GM12878 (cell line): Measurements from ENCODE around the gene TRPT1. TPM values are rescaled to one million over a fixed set of nuclear protein-coding genes. Genes with fewer than 3 reads are reported as not detected.
A peak's percentile ranks its signal among the peaks of the same experiment; 100 is the strongest.
"Not testable (repeated sequence)": the region's sequence is repeated elsewhere in the genome, so short reads cannot be mapped to it uniquely, and the experiment has no call there.

Experiments
- ATAC-seq: fragments of 200-7000 bp; cut with Tn5 transposase; 3 replicates; pipeline ENCODE4 v1.9.1; 2020; ENCODE audit warnings: mild to moderate bottlenecking, moderate library complexity
- BruUV-seq: library from RNA; stranded (reverse); fragments of 400-500 nt; replicated peaks from 2 replicates; lab custom pipeline; 2021; lab: Mats Ljungman, UMichigan
- CTCF ChIA-PET: fragments of 300-600 bp; sonication (Branson Sonifier 250); formaldehyde crosslinking; extraction: SDS; loops from one replicate; lab custom pipeline; 2021; ENCODE audit warnings: inconsistent platforms; lab: Yijun Ruan, JAX
- POLR2A ChIA-PET: fragments of 350-600 bp; formaldehyde crosslinking; extraction: SDS; loops from one replicate; lab custom pipeline; 2021; ENCODE audit warnings: inconsistent platforms; lab: Charles Lee
- RAD21 ChIA-PET: fragments of 300-600 bp; sonication (Branson Sonifier 250); formaldehyde crosslinking; loops from one replicate; lab custom pipeline; 2023; ENCODE audit warnings: antibody characterized with exemption; ENCODE audit not compliant: unreplicated experiment; lab: Charles Lee
- SMC1A ChIA-PET: fragments of 300-600 bp; sonication (Branson Sonifier 250); formaldehyde crosslinking; loops from one replicate; lab custom pipeline; 2023; ENCODE audit not compliant: unreplicated experiment, uncharacterized antibody; lab: Charles Lee
- DNase-seq: peaks from one replicate; pipeline ENCODE4 v3.0.0-alpha.2; 2011; ENCODE audit warnings: low read depth, low spot score
- FAIRE-seq: peaks from 3 replicates; lab custom pipeline; 2011; peaks lifted over from hg19 to GRCh38; lab: Jason Lieb, UNC
- H2AFZ ChIP-seq: 2 replicates; pipeline ENCODE4 v1.6.0; 2011; ENCODE audit warnings: low read depth, low read length, control low read depth; ENCODE audit not compliant: control insufficient read depth
- H3K27ac ChIP-seq: 2 replicates; pipeline ENCODE4 v1.5.1; 2011; ENCODE audit warnings: control low read depth; ENCODE audit not compliant: control insufficient read depth, insufficient read depth
- H3K27me3 ChIP-seq, 2 experiments: replicated peaks in 1 of 2; 2 replicates each; pipeline versions ENCODE4 v1.6.0 to v1.6.1; 2011; ENCODE audit warnings: low read length in 1 of 2; ENCODE audit not compliant: control insufficient read depth in 2 of 2, insufficient read depth in 2 of 2
- H3K36me3 ChIP-seq, 2 experiments: 2 replicates each; pipeline ENCODE4 v1.5.1; 2011; ENCODE audit warnings: low read length in 1 of 2; ENCODE audit not compliant: control insufficient read depth in 2 of 2, insufficient read depth in 2 of 2
- H3K4me1 ChIP-seq: 2 replicates; pipeline ENCODE4 v1.6.1; 2011; ENCODE audit warnings: mild to moderate bottlenecking, low read length, moderate library complexity, mixed read lengths; ENCODE audit not compliant: control insufficient read depth, insufficient read depth
- H3K4me2 ChIP-seq: 2 replicates; pipeline ENCODE4 v1.6.0; 2011; ENCODE audit warnings: control low read depth; ENCODE audit not compliant: control insufficient read depth, insufficient read depth
- H3K4me3 ChIP-seq: fragments of 200-600 bp; sonication (generic); 2 replicates; pipeline ENCODE4 v1.5.1; 2016
- H3K79me2 ChIP-seq: 2 replicates; pipeline ENCODE4 v1.6.0; 2011; ENCODE audit warnings: low read length; ENCODE audit not compliant: control insufficient read depth, insufficient read depth
- H3K9ac ChIP-seq: 2 replicates; pipeline ENCODE4 v1.8.0; 2011; ENCODE audit warnings: low read length, control low read depth, mixed read lengths; ENCODE audit not compliant: control insufficient read depth, insufficient read depth
- H3K9me3 ChIP-seq: replicated peaks from 3 replicates; pipeline ENCODE4 v1.5.1; 2011; ENCODE audit warnings: mild to moderate bottlenecking, low read length; ENCODE audit not compliant: control insufficient read depth, insufficient read depth
- H4K20me1 ChIP-seq: 2 replicates; pipeline ENCODE4 v1.6.0; 2011; ENCODE audit not compliant: control insufficient read depth, insufficient read depth
- BHLHE40 ChIP-seq, 2 experiments: fragments of 450-650 bp in 1 of 2; IDR thresholded peaks; 2 replicates each; pipeline ENCODE4 v1.6.1; 2011 to 2017; ENCODE audit warnings: low read depth in 2 of 2, borderline replicate concordance in 1 of 2, improper control_type of control experiment in 1 of 2, low read length in 1 of 2, mild to moderate bottlenecking in 1 of 2
- CEBPB ChIP-seq, 2 experiments: fragments of 150-350 bp in 1 of 2; IDR thresholded peaks; 2 replicates each; pipeline ENCODE4 v1.6.1; 2012 to 2014; ENCODE audit warnings: low read depth in 2 of 2, low read length in 2 of 2, borderline replicate concordance in 1 of 2, inconsistent platforms in 1 of 2
- EGR1 ChIP-seq, 2 experiments: IDR thresholded peaks; 1 replicate in 1 of 2; 2 replicates in 1 of 2; pipeline ENCODE4 v1.6.1; 2011 to 2012; ENCODE audit warnings: low read depth in 2 of 2, low read length in 2 of 2, borderline replicate concordance in 1 of 2, mild to moderate bottlenecking in 1 of 2, moderate library complexity in 1 of 2
- GATAD2B ChIP-seq: fragments of 450-650 bp; conservative IDR thresholded peaks from 2 replicates; pipeline ENCODE4 v1.6.1; 2017; ENCODE audit warnings: low read depth, mild to moderate bottlenecking, moderate library complexity
- HDAC6 ChIP-seq: fragments of 200-600 bp; sonication (generic); IDR thresholded peaks from one replicate; pipeline ENCODE4 v1.8.0; 2017; ENCODE audit warnings: antibody characterized with exemption; ENCODE audit not compliant: unreplicated experiment
- LARP7 ChIP-seq: fragments of 450-650 bp; IDR thresholded peaks from 2 replicates; pipeline ENCODE4 v1.6.1; 2017; ENCODE audit warnings: mild to moderate bottlenecking
- NR2C1 ChIP-seq: fragments of 450-650 bp; IDR thresholded peaks from 2 replicates; pipeline ENCODE4 v1.6.1; 2017; ENCODE audit warnings: antibody characterized with exemption, mild to moderate bottlenecking, moderate library complexity
- SMARCA5 ChIP-seq: fragments of 450-650 bp; IDR thresholded peaks from 2 replicates; pipeline ENCODE4 v1.6.1; 2017; ENCODE audit warnings: mild to moderate bottlenecking
- TCF12 ChIP-seq: IDR thresholded peaks from 2 replicates; pipeline ENCODE4 v1.6.1; 2011; ENCODE audit warnings: low read depth, mild to moderate bottlenecking, low read length
- YY1 ChIP-seq: IDR thresholded peaks from 2 replicates; pipeline ENCODE4 v1.6.1; 2011; ENCODE audit warnings: low read depth, mild to moderate bottlenecking, low read length
- WGBS: methylation state at CpG from one replicate; pipeline ENCODE4 v1.1.6; 2016; ENCODE audit warnings: low lambda C conversion rate; ENCODE audit not compliant: insufficient replicate concordance, insufficient coverage; ENCODE audit errors: missing lambda C conversion rate; 5-methylcytosine and 5-hydroxymethylcytosine counted together
- in situ Hi-C: fragments of 300-500 bp; cut with MboI; formaldehyde crosslinking; loops from 9 replicates; pipeline ENCODE4 v1.14.3; 2018; ENCODE audit warnings: mixed read lengths
- intact Hi-C: fragments of 100-400 bp; cut with micrococcal nuclease; formaldehyde crosslinking; loops from one replicate; pipeline ENCODE4 v1.14.2; 2022; ENCODE audit not compliant: unreplicated experiment
- polyA plus RNA-seq, 11 experiments: library from polyadenylated mRNA; depleted of rRNA in 4 of 11; unstranded in 6 of 11; stranded (reverse) in 5 of 11; fragments of >200 nt; fragmentation: Nextera tagmentation in 4 of 11; fragmentation: Illumina TruSeq in 1 of 11; extraction: Ambion mirVana in 4 of 11; extraction: Trizol in 1 of 11; gene quantifications; 1 replicate in 1 of 11; 2 replicates in 10 of 11; pipeline versions ENCODE4 v1.2.1 to v1.2.3, GENCODE V29; 2011 to 2016; ENCODE audit warnings: inconsistent platforms in 2 of 11, missing spikeins in 2 of 11, low read depth in 1 of 11
- total RNA-seq, 4 experiments: library from RNA; depleted of rRNA in 3 of 4; stranded (reverse); fragments of >200 nt in 3 of 4; fragmentation: Illumina TruSeq in 1 of 4; extraction: Trizol in 1 of 4; gene quantifications; 2 replicates each; pipeline versions ENCODE4 v1.2.1 to v1.2.3, GENCODE V29; 2013 to 2021
- TF ChIP-seq, protein P1 (sequence below): IDR thresholded peaks from 2 replicates; pipeline ENCODE4 v1.6.1; 2012; ENCODE audit warnings: low read depth, low read length, improper control_type of control experiment
- TF ChIP-seq, protein P2 (sequence below): fragments of 450-650 bp; conservative IDR thresholded peaks from 2 replicates; pipeline ENCODE4 v1.6.1; 2017; ENCODE audit warnings: mild to moderate bottlenecking, moderate library complexity

Gene TRPT1
- total and polyA plus RNA-seq, 10 of the 15 experiments (the other 5 are each of a cell fraction or from before 2014, with no cell fraction given) = 7.1 to 63.0 (median 31.4) TPM

DNA sequence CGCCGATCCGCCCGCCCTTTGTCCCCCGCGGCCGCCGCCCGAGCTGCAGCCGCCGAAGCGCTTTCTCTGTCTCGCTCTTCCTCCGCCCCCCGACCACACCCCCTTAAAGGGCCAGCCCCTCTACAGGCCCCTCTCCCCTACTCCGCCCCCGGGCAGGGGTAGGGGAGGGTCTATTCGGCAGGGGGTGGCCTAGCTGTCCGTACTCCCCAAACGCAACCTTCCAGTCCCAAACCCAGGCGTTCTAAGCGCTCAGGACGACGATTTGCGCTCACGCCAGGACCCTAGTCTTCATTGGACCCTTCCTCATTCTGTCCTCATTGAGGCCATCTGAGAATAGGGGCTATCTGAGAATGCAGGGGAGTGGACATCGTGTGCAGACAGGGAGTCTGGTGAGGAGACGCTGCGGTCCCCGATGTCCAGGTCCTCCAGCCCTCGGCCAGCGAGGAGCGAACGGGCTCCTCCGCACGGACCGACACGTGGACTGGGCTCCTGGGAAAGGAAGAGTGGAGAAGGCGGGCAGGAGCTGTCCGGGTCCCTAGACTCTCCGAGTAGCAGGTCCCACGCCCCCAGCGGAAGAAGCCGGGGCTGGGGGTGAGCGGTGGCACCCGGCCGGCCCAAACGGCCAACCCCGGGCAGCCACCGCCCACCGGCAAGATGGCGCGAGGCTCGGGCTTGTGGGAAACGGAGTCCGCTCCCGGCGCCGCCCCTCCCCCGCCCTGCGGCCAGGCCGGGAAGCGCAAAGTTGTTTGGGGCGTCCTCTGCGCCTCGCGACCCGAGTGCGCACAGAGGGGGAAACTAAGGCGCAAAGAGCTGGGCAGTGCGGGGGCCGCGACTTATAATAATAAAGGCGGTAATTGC, 21.1 kb upstream of the TRPT1 start, which contains the start of gene PPP1R14B (continued):
- TF ChIP-seq, protein P1, sequence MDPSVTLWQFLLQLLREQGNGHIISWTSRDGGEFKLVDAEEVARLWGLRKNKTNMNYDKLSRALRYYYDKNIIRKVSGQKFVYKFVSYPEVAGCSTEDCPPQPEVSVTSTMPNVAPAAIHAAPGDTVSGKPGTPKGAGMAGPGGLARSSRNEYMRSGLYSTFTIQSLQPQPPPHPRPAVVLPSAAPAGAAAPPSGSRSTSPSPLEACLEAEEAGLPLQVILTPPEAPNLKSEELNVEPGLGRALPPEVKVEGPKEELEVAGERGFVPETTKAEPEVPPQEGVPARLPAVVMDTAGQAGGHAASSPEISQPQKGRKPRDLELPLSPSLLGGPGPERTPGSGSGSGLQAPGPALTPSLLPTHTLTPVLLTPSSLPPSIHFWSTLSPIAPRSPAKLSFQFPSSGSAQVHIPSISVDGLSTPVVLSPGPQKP = no peak
- TF ChIP-seq EGR1 (IDR thresholded peaks at IDR 0.05; ENCODE audit: borderline replicate concordance in 1 of 2, low read depth in 2 of 2, low read length in 2 of 2) (peak in 1 of 2 experiments; percentile 57; a peak in 2 of 3 replicates), CEBPB (IDR thresholded peaks at IDR 0.05; ENCODE audit: borderline replicate concordance in 1 of 2, low read depth in 2 of 2, low read length in 2 of 2) (no peak), TCF12 (peak; percentile 38; the same call in 1 of the 2 replicates), HDAC6 (no peak)

DNA sequence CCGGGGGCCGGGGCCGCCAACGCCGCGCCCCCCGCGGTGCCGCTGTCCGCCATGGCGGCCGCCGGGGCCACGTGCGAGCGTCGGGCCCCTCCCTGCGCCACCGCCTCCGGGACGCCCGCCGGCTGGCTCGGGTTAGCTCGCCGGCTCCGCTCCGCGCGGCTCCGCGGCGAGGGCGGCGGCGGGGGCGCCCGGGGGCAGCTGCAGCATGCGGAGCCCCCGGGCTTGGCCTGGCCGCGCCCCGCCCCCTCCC, 20.6 kb upstream of the TRPT1 start:
- H3K9ac ChIP-seq, H2AFZ ChIP-seq, H3K27ac ChIP-seq, ATAC-seq, H4K20me1 ChIP-seq, intact Hi-C loops, FAIRE-seq, H3K27me3 ChIP-seq, H3K9me3 ChIP-seq, H3K4me2 ChIP-seq, DNase-seq: not testable (repeated sequence)
- Histone ChIP-seq H3K4me3 (peak overlapping the region; percentile 91), H3K4me1 (peaks cover 15% of the 10 kb centered on the region), H3K79me2 (peaks cover 37% of the 10 kb centered on the region), H3K36me3 (peaks cover 0 to 10% of the 10 kb centered on the region in 2 experiments; a peak in 2 of 4 replicates)
- TSS peak; percentile 82 for BruUV-seq
- WGBS = 0% methylated on average over 19 of the region's 43 CpGs
- TF ChIP-seq LARP7 (peak; percentile 13; the same call in 1 of the 2 replicates), NR2C1 (peak; percentile 43; the same call in 1 of the 2 replicates), BHLHE40 (IDR thresholded peaks at IDR 0.05; ENCODE audit: borderline replicate concordance in 1 of 2, low read depth in 2 of 2, low read length in 1 of 2) (peak in 1 of 2 experiments; percentile 91; a peak in 2 of 4 replicates), SMARCA5 (peak; percentile 93), GATAD2B (0 out of 2 replicates have a peak, but pooled peaks have one; percentile 20), YY1 (peak; percentile 84)
- TF ChIP-seq, protein P2, sequence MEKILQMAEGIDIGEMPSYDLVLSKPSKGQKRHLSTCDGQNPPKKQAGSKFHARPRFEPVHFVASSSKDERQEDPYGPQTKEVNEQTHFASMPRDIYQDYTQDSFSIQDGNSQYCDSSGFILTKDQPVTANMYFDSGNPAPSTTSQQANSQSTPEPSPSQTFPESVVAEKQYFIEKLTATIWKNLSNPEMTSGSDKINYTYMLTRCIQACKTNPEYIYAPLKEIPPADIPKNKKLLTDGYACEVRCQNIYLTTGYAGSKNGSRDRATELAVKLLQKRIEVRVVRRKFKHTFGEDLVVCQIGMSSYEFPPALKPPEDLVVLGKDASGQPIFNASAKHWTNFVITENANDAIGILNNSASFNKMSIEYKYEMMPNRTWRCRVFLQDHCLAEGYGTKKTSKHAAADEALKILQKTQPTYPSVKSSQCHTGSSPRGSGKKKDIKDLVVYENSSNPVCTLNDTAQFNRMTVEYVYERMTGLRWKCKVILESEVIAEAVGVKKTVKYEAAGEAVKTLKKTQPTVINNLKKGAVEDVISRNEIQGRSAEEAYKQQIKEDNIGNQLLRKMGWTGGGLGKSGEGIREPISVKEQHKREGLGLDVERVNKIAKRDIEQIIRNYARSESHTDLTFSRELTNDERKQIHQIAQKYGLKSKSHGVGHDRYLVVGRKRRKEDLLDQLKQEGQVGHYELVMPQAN = 0 out of 2 replicates have a peak, but pooled peaks have one; percentile 77
- ChIA-PET RAD21 (interaction anchor here (1.2 to 8.6 kb wide), 4 partner anchors 9 to 58 kb away, joined by 3 to 104 read pairs (median 10); partner anchors contain the start of gene FERMT3), SMC1A (interaction anchor here (1.0 to 2.0 kb wide), 4 partner anchors 11 to 42 kb away, joined by 3 to 7 read pairs (median 4); partner anchors contain the start of gene FERMT3), CTCF (interaction anchor here (0.8 to 6.2 kb wide), 6 partner anchors 20 to 58 kb away, joined by 3 to 66 read pairs (median 4); partner anchors contain the start of genes CATSPERZ, FERMT3, NUDT22 and TRPT1), POLR2A (interaction anchor here (1.5 to 7.4 kb wide), 7 partner anchors 13 to 58 kb away, joined by 4 to 82 read pairs (median 11); partner anchors contain the start of genes BAD, DNAJC4, FERMT3 and GPR137)
- in situ Hi-C loops = loop anchor here (25.0 kb wide), 1 partner anchor 1616 kb away; the partner anchor contains the start of genes CFL1, EFEMP2 and MUS81
